SKM-1 (cell line): ENCODE data around the gene RAB34.
"Not testable (repeated sequence)": the region's sequence is repeated elsewhere in the genome, so short reads cannot be mapped to it uniquely, and the experiment has no call there.

Experiments used
- DNase-seq: peaks from one replicate; lab custom pipeline; 2025; ENCODE audit not compliant: unreplicated experiment; lab: John Stamatoyannopoulos, UW

The RAB34 gene

DNA sequence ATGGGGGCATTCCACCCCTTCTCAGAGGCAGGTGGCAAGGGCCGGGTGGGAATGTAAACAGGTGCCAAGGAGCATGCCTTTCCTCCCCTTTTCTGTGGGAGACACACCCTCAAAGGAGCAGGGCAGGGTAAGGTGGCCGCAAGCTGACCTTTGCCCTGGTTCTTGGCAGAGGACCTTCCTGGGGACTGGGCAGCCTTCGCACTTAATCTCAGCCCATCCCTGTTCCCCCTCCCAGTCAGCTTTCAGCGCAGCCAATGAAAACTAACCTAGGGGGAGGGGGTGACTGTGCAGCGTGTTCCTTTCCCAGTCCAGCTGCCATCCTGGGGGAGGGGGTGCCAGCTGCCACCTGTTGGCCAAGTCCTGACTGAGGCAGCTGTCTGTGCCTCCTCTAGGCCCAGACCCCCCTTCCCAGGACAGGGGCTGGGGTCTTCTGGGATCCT is 29.0 kb upstream of the RAB34 start:
- no peak for DNase-seq

DNA sequence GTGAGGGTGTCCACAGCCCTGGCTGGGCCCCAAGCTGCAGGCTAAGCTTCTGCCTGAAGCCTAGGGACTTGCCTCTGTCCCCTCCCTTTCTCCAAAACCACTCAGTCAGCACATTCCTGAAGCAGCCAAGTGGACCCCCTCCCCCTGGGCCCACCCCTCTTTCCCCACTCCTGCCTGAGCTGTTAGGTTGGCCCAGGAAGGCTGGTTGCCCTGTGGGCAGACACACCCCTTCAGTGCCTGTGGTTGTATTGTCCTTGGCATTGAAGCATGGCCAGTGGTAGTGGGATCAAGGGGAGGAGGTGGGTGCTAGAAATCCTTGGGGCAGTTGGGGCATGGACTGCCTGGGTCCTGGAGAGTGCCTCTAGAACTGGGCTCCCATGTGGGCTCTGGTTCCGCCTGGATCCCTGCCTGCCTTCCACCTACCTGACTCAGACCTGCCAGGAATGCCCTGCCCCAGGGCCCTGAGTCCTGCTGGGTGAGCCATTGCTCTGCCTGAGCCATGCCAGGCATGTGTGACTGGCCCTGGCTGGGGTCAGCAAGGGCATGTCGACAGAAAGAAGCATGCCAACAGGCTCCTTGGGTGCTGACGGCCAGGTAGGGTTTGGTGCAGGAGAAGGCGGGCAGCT is 28.2 kb upstream of the RAB34 start:
- DNase-seq, result no peak

DNA sequence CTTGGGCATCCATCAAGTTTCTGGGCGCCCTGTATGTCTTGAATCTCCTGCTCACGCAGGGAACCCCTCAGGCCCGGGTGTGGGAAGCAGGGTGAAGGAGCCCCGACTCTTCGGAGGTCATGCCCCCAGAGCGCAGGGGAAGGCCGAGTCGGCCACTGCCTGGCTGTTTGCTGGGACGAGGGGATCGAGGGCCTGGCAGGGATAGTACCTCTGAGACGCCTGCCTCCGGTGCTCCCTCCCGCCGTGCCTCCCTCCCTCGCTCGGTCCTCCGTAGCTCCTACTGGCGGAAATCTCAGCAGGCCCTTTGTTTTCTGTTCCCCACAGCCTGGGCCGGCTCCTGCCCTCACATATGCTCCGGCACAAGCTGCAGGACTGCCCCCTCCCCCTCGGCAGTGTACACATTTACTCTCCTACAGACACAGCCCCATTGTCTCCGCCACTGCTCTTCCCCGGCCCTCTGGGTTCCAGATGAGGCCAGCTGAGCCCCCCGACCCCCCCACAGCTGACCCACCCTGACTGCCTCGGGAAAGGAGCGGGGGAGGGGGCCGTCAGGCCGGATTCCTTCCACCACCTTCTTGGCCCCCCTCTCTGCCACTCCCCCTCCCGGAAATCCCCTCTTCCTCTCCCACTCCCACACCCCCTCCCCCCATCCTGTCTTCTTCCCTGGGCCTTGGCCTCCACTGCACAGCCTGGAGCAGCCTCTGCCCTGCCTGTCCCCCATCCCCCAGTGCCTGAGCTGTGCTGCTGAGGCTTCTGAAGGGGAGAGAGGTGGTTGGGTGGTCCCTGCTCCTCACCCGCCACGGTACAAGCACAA is 27.5 kb upstream of the RAB34 start:
- DNase-seq, result no peak

DNA sequence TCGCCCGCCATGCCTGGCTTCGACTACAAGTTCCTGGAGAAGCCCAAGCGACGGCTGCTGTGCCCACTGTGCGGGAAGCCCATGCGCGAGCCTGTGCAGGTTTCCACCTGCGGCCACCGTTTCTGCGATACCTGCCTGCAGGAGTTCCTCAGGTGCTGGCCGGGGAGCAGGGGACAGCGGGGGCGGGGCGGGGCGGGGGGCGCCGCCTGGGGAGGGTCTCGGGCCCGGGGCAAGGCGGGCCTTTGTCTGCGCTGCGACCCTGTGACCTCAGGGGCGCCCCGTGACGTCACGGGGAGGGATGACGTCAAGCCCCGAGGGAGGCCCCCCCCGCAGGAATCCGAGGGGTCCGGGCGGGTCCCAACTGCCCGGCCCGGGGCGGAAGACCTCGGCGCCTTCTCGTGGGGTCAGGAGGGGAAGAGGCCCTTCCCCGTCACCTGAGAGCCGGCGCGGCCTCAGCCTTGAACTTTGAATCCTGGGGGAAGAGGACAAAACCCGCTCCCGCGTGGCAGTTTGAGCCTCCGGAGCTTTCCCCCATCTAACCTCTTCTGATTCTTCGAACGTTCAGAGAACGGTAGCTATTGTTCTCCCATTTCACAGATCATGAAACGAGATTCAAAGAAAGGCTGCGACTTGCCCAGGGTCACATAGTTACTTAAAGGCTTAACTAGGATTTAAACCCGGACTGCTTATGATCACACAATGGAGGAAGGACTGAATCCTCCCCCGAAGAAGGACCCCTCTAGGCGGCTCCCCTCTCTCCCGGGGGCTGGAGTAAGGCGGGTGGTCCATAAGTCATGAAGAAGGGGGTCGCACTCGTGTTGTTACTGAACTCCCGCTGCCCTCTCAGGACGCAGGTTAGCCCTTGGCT is 26.7 kb upstream of the RAB34 start:
- no peak for DNase-seq

DNA sequence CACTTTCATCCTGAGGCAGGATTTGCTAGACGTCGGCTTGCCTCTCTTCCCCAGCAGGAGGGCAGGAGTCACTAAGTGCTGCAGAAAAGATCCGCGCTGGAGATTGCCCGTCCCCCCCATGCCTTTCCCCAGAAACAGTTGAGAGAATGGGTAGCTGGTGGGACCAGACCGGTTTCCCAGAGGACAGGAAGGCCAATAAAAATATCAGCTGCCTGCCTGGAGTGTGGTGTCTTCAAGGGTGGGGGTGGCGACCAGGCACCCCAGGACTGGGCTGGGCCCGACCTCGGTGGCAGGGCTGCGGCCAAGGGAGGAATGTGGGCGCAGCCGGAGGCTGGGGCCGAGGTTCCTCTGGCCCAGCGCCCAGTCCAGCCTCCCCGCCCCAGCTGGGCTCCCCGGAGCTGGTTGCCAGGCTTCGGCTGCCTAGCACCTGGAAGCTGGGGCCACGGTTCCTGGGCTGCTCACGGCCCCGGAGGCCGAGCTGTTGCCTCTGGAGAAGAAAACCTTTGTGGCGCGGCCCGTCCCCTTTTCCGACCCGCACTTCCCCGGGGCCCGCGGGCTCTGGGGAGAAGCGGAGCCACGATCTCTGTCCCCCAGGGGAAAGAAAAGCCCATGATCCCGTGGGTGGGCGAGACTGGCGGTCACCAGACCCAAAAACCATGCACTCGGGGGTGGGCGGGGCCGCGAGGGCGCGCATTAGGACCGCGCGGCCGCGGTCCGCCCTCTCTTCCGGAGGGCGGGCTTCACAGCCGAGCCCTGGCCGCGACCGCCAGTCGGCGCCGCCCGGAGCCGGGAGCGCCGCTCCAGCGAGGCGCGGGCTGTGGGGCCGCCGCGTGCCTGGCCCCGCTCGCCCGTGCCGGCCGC is 25.8 kb upstream of the RAB34 start, which contains the start of gene TRAF4:
Gene TRAF4 (plus strand): TSS at position 769 of the 861 bp plus-strand sequence. CDS start 102 bp downstream, outside the sequence.
- DNase-seq, result peak; percentile 60

DNA sequence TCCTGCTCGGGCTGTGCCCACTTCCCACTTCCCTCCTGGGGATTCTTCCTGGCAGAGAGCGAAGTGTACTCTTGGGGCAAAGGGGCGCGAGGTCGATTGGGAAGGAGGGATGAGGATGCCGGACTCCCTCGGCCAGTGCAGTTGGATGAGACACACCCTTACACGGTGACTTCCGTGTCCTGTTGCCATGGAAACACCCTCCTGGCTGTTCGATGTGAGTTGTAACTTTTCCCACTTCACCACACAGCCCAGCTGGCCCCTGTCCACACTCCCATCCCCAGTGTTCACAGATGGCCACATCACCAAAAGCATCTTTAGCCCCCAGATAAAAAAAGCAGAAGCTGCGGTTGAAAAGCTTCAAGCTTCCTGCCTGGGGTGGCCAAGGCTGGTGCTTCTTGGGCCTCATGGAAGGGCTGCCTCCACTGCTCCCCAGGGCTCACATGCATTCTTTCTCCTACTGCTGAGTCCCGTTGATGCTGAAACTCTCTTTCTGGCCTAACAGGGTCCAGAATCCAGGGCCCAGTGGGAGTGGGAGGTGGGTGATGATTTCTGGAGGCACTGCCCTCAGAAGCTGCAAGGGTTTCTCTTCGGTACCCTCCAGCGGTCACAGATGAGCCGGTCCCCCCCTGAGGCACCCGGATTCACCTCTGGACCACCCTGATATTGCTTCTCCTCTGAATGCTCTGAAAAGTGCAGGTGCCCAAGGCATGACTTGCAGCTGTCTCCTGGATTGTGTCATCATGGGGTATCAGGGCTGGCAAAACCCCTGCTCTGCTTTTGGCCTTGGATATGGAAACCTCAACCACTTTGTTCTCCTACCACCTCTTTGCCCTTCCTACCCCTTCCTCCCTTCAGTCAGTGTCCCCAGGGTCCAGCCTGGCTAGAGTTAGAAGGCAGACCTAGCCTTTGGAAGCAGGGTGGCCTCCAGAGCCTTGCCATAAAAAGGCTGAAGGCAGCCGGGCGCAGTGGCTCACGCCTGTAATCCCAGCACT is 24.0 kb upstream of the RAB34 start:
- peak; percentile 79 for DNase-seq

DNA sequence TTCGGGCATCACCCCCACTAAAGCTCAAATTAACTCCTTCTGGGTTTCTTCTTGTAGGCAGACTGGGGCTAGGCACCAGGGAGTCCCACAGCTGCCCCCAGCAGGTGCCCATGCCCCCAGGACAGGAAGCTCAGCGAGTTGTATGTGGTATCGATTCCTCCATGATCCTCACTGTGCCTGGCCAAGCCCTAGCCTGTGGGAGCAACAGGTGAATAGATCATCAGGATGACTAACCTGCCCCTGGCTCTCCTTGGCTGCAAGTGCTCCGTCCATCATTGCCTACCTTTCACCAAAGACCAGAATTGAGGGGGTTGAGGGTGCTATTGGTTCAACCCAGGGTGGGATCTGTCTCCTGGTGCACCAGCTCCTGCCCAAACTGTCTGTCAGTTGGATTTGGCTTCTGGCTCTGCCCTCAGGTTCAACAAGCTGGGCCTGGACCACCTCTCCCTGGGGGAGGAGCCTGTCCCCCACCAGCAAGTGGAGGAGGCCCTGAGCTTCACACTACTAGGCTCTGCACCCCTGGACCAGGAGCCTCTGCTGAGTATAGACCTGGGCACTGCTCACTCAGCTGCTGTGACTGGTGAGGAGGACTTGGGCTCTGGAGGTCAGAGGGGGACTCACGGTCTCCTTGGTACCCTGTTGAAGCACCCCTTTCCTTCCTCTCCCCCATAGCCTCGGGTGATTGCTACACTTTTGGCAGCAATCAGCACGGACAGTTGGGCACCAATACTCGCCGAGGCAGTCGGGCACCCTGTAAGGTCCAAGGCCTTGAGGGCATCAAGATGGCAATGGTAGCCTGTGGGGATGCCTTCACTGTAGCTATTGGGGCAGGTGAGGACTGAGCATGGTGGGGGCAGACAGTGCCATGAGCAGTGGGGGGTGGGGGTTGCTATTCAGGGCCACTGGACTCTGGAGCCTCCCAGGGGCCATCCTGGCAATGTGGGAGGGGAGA is 23.0 kb upstream of the RAB34 start:
- DNase-seq, result no peak

DNA sequence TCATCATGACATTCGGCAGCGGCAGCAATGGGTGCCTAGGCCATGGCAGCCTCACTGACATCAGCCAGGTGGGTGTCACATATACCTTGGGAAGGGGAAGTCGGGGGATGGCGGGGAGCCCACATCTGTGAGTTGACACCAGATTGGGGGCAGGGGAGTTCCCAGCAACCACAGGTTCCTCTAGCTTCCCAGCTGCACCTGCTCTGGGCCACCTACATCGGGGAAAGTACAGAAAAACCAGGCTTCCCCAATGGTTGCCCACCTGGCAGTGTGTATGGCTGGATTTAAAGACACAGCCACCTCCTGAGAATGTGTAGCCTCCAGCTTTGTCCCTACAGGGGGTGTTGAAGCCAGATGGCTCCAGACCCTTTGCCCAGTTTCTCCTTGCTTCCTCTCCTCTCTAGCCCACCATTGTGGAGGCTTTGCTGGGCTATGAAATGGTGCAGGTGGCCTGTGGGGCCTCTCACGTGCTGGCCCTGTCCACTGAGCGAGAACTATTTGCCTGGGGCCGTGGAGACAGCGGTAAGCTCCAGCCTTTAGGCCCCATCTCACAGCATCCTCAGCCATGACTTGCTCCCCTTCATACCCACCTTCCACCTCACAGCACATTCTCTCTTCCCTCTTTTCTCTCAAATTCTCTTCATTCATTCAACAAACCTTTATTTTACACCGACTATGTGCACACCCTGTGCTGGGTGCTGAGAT is 21.2 kb upstream of the RAB34 start:
- DNase-seq, result no peak

DNA sequence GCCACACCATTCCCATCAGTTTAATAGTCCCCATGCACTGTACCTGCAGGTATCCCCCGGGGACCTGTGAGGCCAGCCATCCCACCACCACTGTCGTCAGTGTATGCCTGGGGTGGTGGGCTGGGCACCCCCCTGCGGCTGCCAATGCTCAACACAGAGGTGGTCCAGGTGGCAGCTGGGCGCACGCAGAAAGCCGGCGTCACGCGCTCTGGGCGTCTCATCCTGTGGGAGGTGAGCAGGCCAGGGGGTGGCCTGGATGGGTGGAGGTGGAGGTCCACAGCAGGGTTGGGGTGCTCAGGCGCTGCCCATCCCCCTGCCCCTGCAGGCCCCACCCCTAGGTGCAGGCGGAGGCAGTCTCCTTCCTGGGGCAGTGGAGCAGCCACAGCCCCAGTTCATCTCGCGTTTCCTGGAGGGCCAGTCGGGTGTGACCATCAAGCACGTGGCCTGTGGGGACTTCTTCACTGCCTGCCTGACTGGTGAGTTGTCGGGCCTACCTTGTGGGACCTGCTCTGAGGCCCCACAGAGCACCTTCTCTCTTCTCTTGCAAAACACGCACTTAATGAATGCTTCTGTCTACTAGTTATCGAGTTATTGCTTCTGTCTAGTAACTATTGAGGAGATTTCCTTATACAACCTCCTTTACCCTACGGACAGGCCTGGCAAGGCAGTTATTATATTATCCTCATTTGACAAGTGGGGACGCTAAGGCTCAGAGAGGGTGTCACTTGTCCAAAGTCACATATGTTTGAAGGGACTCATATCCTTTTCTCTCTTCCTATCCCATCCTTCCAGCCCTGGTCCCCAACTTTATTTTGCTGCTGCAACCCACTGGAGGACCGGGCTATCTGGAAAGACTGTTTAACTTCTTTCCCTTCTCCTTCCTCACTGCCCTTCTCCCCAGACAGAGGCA is 20.4 kb upstream of the RAB34 start:
- DNase-seq, result no peak

DNA sequence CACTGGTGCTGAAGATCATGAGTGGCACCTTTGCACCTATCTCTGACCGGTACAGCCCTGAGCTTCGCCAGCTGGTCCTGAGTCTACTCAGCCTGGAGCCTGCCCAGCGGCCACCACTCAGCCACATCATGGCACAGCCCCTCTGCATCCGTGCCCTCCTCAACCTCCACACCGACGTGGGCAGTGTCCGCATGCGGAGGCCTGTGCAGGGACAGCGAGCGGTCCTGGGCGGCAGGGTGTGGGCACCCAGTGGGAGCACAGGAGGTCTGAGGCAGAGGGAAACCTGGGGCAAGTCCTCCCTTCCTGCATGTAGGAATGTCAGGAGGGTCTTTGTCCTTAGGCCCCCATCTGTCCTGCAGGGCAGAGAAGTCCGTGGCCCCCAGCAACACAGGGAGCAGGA is 19.6 kb upstream of the RAB34 start:
- DNase-seq, result no peak

DNA sequence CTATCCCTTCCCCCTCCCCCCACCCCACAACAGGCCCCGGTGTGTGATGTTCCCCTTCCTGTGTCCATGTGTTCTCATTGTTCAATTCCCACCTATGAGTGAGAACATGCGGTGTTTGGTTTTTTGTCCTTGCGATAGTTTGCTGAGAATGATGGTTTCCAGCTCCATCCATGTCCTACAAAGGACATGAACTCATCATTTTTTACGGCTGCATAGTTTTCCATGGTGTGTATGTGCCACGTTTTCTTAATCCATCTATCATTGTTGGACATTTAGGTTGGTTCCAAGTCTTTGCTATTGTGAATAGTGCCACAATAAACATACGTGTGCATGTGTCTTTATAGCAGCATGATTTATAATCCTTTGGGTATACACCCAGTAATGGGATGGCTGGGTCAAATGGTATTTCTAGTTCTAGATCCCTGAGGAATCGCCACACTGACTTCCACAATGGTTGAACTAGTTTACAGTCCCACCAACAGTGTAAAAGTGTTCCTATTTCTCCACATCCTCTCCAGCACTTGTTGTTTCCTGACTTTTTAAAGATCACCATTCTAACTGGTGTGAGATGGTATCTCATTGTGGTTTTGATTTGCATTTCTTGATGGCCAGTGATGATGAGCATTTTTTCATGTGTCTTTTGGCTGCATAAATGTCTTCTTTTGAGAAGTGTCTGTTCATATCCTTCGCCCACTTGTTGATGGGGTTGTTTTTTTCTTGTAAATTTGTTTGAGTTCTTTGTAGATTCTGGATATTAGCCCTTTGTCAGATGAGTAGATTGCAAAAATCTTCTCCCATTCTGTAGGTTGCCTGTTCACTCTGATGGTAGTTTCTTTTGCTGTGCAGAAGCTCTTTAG is 18.5 kb upstream of the RAB34 start:
- DNase-seq, result not testable (repeated sequence)

DNA sequence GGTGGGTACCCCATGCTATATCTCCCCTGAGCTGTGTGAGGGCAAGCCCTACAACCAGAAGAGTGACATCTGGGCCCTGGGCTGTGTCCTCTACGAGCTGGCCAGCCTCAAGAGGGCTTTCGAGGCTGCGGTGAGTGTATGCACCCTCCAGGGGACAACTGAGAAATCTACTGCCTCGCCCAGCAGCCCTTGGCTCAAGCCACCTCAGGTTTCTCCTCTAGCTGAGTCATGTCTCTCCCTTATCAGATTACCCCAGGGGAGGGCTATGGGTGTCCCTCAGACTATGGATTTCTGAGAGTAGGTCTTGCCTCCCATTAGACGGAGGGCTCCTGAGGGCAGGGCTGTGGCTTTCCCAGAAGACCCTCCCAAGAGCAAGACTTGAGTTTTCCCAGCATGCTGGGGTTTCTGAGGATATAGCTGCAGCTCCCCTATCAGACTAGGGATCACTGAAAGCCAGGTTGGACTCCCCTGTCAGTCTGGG is 17.6 kb upstream of the RAB34 start:
- no peak for DNase-seq

DNA sequence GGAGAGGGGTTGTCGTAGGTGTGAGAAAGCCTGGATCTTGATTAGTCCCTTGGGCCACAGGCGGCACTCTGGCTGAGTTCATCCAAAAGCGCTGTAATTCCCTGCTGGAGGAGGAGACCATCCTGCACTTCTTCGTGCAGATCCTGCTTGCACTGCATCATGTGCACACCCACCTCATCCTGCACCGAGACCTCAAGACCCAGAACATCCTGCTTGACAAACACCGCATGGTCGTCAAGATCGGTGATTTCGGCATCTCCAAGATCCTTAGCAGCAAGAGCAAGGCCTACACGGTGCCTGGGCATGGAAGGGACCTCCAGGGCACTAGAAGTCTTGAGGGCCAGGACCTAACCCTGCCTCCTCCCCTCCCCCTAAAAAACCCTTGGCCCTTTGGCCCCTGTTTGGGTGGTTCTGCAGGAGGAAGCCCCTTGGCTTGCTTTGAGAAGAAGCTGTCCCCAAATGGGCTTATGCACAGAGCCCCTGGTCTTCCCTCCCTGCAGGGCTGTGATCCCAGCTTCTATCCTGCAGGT is 17.1 kb upstream of the RAB34 start:
- no peak for DNase-seq

DNA sequence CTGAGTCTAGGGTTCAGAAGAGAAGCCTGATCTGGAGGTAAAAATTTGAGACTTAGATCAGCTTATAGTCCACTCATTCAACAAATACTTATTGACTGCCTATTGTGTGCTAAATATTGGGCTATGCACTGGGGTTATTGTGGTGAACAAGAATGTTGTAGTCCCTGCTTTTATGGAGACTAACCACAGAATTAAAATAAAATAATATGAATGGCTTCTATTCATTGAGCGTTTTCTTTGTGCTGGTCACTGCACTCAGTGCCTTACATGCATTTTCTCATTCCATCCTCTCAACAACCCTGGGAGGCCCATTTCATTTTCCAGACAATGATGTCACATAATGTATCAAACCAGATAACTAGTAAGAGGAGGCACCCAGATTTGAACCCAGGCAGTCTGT is 15.7 kb upstream of the RAB34 start:
- DNase-seq, result no peak

DNA sequence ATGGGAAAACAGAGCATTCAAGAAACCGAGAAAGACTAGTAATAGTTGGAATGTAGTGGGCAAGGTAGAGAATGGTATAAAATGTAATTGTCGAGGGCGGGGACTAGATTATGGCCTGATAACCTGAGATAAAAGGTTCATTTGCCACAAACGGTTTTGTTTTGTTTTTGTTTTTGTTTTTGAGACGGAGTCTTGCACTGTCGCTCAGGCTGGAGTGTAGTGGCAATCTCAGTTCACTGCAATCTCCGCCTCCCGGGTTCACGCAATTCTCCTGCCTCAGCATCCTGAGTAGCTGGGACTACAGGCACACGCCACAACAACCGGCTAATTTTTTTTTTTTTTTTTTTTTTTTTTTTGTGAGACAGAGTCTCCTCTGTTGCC is 12.3 kb upstream of the RAB34 start:
- DNase-seq, result no peak
